Astrocyte of the spinal cord (primary cell): ENCODE results near the gene ASTN2.

Experiments used
- DNase-seq: peaks from one replicate; pipeline ENCODE4 v3.0.0; 2011; ENCODE audit warnings: low read depth, low spot score
- H3K4me3 ChIP-seq: 2 replicates; pipeline ENCODE4 v1.5.1; 2011; ENCODE audit warnings: low read depth, mild to moderate bottlenecking, low read length, moderate library complexity
- in situ Hi-C: cut with HindIII; loops from 2 replicates; pipeline ENCODE4 v1.10.0; 2017; ENCODE audit warnings: low sequenced_read_pairs
- TF ChIP-seq, protein P1 (sequence below): IDR thresholded peaks from 2 replicates; pipeline ENCODE4 v1.5.1; 2012; ENCODE audit warnings: low read depth, mild to moderate bottlenecking, low read length, inconsistent platforms

The ASTN2 gene

DNA sequence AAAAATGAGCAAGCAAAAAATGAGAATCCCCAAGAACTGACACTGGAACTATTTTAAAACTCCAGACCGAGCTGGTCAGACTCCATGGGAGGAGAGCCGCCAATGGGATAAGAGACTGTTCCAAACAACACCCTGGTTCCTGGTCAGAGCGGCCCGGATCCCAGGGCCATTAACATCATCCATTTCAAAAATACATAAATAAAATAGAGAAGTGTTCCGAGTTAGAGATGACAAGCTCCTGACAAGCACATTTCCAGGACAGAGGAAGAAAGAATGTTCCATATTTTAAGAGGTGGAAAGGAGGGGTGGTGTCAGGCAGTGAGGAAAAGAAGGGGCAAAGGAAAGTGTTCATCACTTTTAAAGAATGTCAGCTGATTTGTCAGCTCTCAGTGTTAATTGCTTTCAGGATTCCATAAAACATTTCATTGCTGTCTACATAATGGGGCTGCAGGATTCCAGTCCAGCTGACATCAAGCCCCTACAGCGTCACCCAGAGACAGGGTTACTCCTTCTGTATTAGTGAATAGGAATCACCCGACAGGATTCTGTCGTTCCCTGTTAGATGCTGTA is 930.3 kb downstream of the ASTN2 start:
- in situ Hi-C loops, result no loop called here
- no peak for DNase-seq
- H3K4me3 ChIP-seq, result no peak overlapping the region
- TF ChIP-seq, protein P1, sequence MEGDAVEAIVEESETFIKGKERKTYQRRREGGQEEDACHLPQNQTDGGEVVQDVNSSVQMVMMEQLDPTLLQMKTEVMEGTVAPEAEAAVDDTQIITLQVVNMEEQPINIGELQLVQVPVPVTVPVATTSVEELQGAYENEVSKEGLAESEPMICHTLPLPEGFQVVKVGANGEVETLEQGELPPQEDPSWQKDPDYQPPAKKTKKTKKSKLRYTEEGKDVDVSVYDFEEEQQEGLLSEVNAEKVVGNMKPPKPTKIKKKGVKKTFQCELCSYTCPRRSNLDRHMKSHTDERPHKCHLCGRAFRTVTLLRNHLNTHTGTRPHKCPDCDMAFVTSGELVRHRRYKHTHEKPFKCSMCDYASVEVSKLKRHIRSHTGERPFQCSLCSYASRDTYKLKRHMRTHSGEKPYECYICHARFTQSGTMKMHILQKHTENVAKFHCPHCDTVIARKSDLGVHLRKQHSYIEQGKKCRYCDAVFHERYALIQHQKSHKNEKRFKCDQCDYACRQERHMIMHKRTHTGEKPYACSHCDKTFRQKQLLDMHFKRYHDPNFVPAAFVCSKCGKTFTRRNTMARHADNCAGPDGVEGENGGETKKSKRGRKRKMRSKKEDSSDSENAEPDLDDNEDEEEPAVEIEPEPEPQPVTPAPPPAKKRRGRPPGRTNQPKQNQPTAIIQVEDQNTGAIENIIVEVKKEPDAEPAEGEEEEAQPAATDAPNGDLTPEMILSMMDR, result no peak

DNA sequence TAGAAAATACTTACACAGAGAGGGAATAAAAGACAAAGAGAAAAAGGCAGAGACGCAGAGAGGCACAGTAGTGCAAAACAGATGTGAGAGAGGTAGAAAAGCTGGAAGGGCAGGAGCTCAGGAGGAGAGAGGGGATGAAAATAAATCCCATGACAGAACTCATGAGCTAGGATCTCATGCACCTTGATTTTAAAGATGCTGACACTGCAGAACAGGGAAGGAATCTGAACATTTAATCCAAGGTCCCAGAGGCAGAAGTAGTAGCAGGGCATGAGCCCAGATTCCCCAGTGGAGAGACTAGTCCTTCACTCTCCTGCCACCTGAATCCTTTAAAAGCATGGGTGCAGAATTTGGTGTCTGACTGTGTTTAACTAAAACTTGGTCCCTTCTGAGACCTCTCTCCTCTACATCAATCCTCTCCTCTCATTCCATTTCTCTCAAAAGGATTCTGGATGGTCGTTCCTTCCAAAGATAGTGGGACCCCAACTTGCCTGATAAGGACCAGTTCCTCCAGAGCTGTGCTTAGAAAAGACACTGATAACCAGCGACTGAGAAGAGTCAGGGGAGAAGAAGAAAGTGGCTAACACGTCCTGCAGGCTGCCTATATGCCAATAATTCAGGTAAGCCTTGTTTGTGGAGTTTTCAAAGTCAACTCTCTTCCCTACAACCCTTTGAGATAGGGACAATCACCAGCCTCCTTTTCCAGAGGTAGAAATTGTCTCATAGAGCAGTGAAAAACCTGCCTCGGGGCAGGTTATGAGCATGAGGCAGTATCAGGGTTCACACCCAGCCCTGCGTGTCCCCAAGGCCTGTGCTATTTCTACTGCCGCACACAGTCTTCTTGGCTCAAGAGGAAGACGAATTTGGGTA is 931.0 kb downstream of the ASTN2 start:
- in situ Hi-C loops, result no loop called here
- no peak overlapping the region for H3K4me3 ChIP-seq
- DNase-seq, result no peak
- TF ChIP-seq, protein P1, result no peak

DNA sequence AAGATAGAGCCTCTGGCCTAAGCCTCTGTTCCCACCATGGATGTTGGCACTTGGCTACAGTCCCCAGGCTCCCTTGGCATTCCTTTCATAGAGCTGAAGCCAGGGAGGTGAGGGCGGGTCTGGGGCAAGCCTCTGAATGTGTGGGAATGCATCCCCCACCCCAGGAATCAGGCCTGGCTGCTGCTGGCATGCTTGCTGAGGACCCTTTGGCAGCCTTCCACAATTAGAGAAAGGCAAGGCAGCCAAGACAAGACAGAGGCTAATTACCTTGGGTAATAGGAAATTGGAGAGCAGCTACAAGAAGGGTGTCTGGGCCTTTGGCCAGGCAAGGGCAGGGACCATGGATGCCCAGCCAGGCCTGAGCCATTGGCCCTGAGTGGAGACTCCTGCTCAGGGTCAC is 932.1 kb downstream of the ASTN2 start:
- in situ Hi-C loops, result no loop called here
- DNase-seq, result peak; percentile 17
- TF ChIP-seq, protein P1, result no peak
- no peak overlapping the region for H3K4me3 ChIP-seq

DNA sequence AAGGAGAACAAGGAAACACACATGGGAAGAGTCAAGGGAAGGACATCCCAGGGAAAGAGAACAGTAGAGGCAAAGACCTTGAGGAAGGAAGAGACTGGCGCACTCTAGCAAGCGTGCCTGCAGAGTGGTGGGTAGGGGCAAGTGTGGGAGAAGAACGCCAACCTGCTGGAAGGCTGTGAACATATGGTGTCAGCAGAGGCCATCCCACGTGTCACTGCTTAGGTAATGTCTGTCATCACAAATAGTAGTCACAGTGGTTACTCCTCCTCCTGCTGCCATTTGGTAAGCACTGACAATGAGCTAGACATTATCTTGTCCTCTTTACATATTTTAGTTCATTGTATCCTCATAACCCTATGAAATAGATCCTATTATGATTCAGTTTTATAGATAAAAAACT is 934.2 kb downstream of the ASTN2 start:
- TF ChIP-seq, protein P1, result no peak
- H3K4me3 ChIP-seq, result no peak overlapping the region
- no peak for DNase-seq
- in situ Hi-C loops, result no loop called here

DNA sequence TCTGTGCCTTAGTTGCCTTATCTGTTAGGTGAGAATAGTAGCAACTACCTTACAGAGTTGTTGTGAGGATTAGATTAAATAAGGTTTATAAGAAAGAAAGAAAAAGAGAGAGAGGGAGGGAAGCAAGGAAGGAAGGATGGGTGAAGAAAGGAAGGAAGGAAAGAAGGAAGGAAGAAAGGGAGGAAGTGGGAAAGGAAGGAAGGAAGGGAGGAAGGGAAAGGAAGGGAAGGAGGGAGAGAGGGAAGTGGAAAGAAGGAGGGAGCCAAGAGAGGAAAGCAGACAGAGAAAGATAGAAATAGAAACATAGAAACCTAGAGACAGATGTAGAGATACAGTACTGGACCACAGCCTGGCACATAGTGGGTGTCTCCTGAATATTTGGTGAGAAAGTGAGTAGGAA is 934.9 kb downstream of the ASTN2 start:
- no peak for DNase-seq
- in situ Hi-C loops, result no loop called here
- no peak overlapping the region for H3K4me3 ChIP-seq
- TF ChIP-seq, protein P1, result no peak

DNA sequence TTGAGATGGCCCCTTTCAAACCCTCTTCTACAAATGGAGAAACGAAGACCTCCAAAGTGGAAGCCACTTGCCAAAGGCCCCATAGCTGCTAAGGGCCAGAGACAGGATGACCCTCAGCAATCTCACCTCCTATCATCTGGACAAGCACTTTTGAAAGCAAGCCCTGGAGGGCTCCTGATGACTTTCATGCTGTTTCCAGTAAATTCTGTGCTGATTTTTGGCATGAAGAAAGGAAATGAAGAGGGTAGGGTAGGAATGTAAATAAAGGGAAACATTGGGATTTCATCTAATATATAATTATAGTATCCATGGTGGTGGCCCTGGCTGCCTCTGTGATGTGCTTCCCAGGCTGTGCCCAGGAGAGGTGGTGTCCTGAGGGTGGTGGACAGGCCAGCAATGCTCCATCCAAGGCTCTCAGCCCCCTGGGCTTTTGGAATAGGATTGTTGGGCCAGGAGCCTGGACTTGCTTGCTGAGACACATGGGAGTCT is 935.8 kb downstream of the ASTN2 start:
- TF ChIP-seq, protein P1, result no peak
- no peak overlapping the region for H3K4me3 ChIP-seq
- in situ Hi-C loops, result no loop called here
- DNase-seq, result no peak
